Suprapubic skin (tissue), 4 donors: ENCODE data around the gene YWHAE. TPM values are rescaled to one million over a fixed set of nuclear protein-coding genes. Genes with fewer than 3 reads are reported as not detected.
"Not testable (repeated sequence)": the region's sequence is repeated elsewhere in the genome, so short reads cannot be mapped to it uniquely, and the experiment has no call there.

ENCODE experiments used
- DNase-seq, 2 donors: peaks; one replicate each; pipeline ENCODE4 v3.0.0-alpha.2; 2019; ENCODE audit warnings: low spot score in 2 of 2
- H3K27ac ChIP-seq: fragments of 200-600 bp; sonication (generic); one replicate; pipeline ENCODE4 v1.5.1; 2019
- H3K27me3 ChIP-seq: fragments of 200-600 bp; sonication (generic); one replicate; pipeline ENCODE4 v1.5.1; 2019
- H3K36me3 ChIP-seq: fragments of 200-600 bp; sonication (generic); one replicate; pipeline ENCODE4 v1.5.1; 2019
- H3K4me1 ChIP-seq: fragments of 200-600 bp; sonication (generic); one replicate; pipeline ENCODE4 v1.5.1; 2019
- H3K4me3 ChIP-seq: fragments of 200-600 bp; sonication (generic); one replicate; pipeline ENCODE4 v1.5.1; 2019; ENCODE audit warnings: mild to moderate bottlenecking
- H3K9me3 ChIP-seq: fragments of 200-600 bp; sonication (generic); one replicate; pipeline ENCODE4 v1.5.1; 2019
- CTCF ChIP-seq, 2 donors: fragments of 200-600 bp in 1 of 2; fragments of 450-650 bp in 1 of 2; sonication (generic) in 1 of 2; IDR thresholded peaks; one replicate each; pipeline ENCODE4 v1.5.1; 2016 to 2019; ENCODE audit warnings: antibody characterized with exemption in 2 of 2, mild to moderate bottlenecking in 1 of 2, moderate library complexity in 1 of 2
- EP300 ChIP-seq: sonication (generic); formaldehyde crosslinking; IDR thresholded peaks from one replicate; pipeline ENCODE4 v1.6.1; 2017; ENCODE audit warnings: antibody characterized with exemption
- POLR2A ChIP-seq, 2 donors: fragments of 450-650 bp; IDR thresholded peaks; one replicate each; pipeline ENCODE4 v1.6.1; 2017; ENCODE audit warnings: antibody characterized with exemption in 2 of 2, mild to moderate bottlenecking in 2 of 2, moderate library complexity in 2 of 2
- POLR2AphosphoS5 ChIP-seq, 3 donors: sonication (generic); formaldehyde crosslinking; IDR thresholded peaks; one replicate each; pipeline ENCODE4 v1.6.1; 2017; ENCODE audit warnings: antibody characterized with exemption in 3 of 3
- WGBS: methylation state at CpG from one replicate; pipeline ENCODE4 v1.1.5; 2018; 5-methylcytosine and 5-hydroxymethylcytosine counted together
- total RNA-seq, 4 donors: library from RNA; depleted of rRNA; stranded (reverse); fragments of >200 nt; gene quantifications; one replicate each; pipeline ENCODE4 v1.1.0, GENCODE V29; 2016

Gene YWHAE
- total RNA-seq, 4 donors from 2014 or later, result 467 to 572 (median 520) TPM

GRCh38 chr17:1315891-1316403 is 84.1 kb downstream of the YWHAE start:
- no peak for TF ChIP-seq POLR2A (IDR thresholded peaks at IDR 0.05)
- TF ChIP-seq POLR2AphosphoS5 (IDR thresholded peaks at IDR 0.05), result no peak
- no peak for TF ChIP-seq CTCF (IDR thresholded peaks at IDR 0.05)
- no peak for TF ChIP-seq EP300
- 63% methylated on average over 10 of the region's 10 CpGs for WGBS

GRCh38 chr17:1315409-1315808 is 84.6 kb downstream of the YWHAE start:
- DNase-seq, result no peak
- no peaks in the 10 kb centered on the region for H3K9me3 ChIP-seq
- H3K4me3 ChIP-seq, result no peak overlapping the region
- no peak overlapping the region for H3K27ac ChIP-seq
- TF ChIP-seq EP300 (no peak), POLR2A (IDR thresholded peaks at IDR 0.05) (no peak), CTCF (IDR thresholded peaks at IDR 0.05) (no peak), POLR2AphosphoS5 (IDR thresholded peaks at IDR 0.05) (no peak)
- peaks cover 44% of the 10 kb centered on the region for H3K27me3 ChIP-seq
- no peaks in the 10 kb centered on the region for H3K4me1 ChIP-seq
- H3K36me3 ChIP-seq, result no peaks in the 10 kb centered on the region
- WGBS, result 67% methylated on average over 8 of the region's 10 CpGs

More at GRCh38 chr17:1315891-1316403, 84.1 kb downstream of the YWHAE start:
- H3K36me3 ChIP-seq, result no peaks in the 10 kb centered on the region
- H3K27ac ChIP-seq, result no peak overlapping the region
- H3K4me1 ChIP-seq, result no peaks in the 10 kb centered on the region
- no peaks in the 10 kb centered on the region for H3K9me3 ChIP-seq
- peaks cover 44% of the 10 kb centered on the region for H3K27me3 ChIP-seq
- DNase-seq, result no peak
- H3K4me3 ChIP-seq, result no peak overlapping the region

DNA sequence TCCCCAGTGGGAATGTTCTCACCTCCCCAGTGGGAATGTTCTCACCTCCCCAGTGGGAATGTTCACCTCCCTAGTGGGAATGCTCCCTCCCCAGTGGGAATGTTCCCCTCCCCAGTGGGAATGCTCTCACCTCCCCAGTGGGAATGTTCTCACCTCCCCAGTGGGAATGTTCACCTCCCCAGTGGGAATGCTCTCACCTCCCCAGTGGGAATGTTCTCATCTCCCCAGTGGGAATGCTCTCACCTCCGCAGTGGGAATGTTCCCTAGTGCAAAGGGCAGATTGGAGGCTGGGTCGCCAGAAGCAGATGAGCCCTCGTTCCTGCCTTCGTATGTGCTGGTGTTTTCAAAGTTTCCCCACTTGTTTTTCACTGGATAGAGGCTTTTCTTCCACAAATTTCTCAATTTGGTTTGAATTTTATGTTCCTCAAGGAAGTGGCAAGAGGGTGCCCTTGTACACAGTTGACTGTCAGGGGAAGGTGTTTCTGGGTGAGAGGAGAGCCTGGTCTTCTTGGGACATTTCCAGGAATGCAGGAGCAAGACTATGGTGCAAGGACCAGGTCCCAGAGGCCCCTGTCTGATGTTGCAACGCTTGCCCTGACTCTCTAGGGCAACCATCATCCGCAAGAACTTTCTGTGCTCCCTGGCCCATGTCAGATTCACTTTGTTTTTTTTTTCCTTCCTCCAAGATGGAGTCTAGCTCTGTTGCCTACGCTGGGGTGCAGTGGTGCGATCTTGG is 86.6 kb downstream of the YWHAE start:
- no peaks in the 10 kb centered on the region for H3K36me3 ChIP-seq
- no peaks in the 10 kb centered on the region for H3K4me1 ChIP-seq
- no peaks in the 10 kb centered on the region for H3K9me3 ChIP-seq
- 84% methylated on average over 8 of the region's 8 CpGs for WGBS
- TF ChIP-seq CTCF (IDR thresholded peaks at IDR 0.05) (no peak), POLR2AphosphoS5 (IDR thresholded peaks at IDR 0.05) (no peak), POLR2A (IDR thresholded peaks at IDR 0.05) (no peak), EP300 (no peak)
- H3K27me3 ChIP-seq, result peaks cover 44% of the 10 kb centered on the region
- H3K27ac ChIP-seq, result no peak overlapping the region
- H3K4me3 ChIP-seq, result no peak overlapping the region
- DNase-seq, result no peak

DNA sequence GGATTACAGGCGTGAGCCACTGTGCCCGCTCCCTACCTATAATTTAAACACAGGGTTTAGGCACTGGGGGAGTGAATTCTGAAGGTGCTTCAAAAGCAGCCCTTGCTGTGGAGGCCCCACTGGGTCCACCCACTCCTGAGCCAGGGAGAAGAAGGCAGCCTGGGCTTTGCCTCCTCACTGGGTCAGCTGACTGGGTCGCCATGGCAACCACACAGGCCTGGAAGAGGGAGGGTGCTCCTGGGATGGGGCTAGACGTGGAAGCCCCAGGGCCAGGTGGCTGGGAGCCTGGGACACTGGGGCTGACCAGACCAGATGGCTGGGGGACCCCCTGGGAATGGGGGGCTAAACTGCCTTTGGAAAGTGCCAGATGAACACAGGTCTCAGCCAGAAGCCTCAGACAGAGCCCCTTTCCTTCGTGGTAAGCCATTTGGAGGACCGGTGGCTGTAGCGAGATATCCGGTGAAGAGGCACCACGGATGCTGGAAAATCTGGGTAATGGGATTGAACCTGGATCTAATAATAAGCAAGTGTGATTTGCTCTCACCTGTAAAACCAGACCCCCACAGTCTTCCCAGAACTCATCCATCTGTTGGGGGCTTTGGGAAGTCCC is 87.7 kb downstream of the YWHAE start:
- TF ChIP-seq POLR2A (IDR thresholded peaks at IDR 0.05) (no peak), CTCF (IDR thresholded peaks at IDR 0.05) (no peak), POLR2AphosphoS5 (IDR thresholded peaks at IDR 0.05) (no peak), EP300 (no peak)
- Histone ChIP-seq H3K4me1 (no peaks in the 10 kb centered on the region), H3K4me3 (no peak overlapping the region), H3K36me3 (no peaks in the 10 kb centered on the region), H3K27ac (no peak overlapping the region), H3K27me3 (peaks cover 49% of the 10 kb centered on the region), H3K9me3 (no peaks in the 10 kb centered on the region)
- 71% methylated on average over 7 of the region's 9 CpGs for WGBS
- no peak for DNase-seq

DNA sequence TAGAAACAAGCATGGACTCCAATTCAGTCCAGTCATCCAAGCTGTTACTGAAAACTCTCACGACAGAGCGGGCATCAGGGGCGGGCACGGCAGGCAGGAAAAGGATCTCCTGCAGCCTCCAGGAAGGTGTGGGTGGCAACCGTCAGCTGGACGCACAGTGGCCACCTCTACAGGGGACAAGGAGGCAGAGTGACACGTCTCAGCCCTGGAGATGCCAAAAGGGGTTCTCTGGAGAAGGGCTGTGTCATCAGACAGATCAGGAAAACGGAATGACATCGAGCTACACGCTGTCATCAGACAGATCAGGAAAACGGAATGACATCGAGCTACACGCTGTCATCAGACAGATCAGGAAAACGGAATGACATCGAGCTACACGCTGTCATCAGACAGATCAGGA is 92.2 kb downstream of the YWHAE start:
- not testable (repeated sequence) for H3K27ac ChIP-seq, H3K4me3 ChIP-seq, DNase-seq, H3K36me3 ChIP-seq, H3K4me1 ChIP-seq, H3K9me3 ChIP-seq
- peaks cover 27% of the 10 kb centered on the region for H3K27me3 ChIP-seq
- 66% methylated on average over 8 of the region's 16 CpGs for WGBS
